ENCODE data around the gene TMEM273.

Gene TMEM273

DNA sequence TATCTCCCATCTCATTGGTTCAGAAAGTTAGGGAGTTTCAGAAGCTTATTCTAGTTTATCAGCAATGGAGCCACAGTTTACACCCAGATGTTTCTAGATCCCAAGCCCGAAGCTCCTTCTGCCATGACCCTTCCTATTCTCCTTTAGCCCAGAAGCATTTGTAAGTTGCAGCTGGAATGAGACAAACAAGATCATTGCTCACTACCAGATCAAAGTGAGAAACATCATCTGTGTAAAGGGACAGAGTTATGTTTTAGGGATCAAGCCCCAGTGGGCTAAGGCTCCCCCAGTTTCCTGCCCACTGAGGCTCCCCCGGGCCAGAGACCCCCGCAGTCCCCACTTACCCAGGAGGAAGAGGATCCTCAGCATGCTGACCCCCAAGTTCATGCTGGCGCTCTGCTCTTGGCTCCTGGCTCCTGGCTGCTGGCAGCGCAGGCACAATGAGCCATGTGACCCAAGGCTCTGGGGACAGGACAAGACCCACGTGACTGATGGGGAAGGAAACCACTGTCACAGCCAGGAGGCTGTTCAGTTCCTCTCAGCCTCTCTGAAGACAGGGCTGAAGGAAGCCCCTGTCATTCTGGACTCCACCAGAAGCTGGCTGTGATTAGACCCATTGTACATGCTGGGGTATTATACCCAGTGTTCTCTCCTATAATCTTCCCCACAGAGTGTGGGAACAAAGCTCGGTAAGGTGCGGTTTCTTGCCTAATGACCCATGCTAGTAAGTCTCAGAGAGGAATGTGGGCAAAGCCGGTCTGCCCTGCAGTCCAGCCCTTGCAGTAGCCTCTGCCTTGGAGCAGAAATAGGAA is at the start of gene TMEM273:
TSS of gene TMEM273 (minus strand) at position 442 of the 812 bp plus-strand sequence. CDS start at position 387, 55 bp downstream.
- DNase-seq (ENCODE audit: low spot score) = no peak

DNA sequence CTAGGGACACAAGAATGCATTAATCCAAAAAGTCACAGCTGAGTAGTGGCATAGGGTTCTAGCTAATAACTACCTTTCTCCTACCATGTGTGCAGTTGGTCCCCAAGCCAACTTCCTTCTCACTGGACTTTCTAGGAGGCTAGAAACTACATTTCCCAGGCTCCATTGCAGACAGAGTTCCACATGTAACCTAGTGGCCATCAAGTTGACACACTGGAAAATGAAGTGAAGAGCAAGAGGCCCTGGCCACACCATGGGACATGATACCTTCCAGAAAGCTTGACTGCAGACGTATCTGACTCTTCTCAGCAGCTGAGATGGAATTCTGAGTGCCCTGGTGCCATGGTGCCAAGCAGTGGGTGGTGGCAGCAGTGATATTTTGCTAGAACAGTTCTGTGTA is 49.8 kb upstream of the TMEM273 start:
- no peak for DNase-seq (ENCODE audit: low spot score)

GRCh38 chr10:49235392-49235791 is 47.2 kb upstream of the TMEM273 start:
- no peak for DNase-seq (ENCODE audit: low spot score)

- DNase-seq (ENCODE audit: low spot score) = no peak
Observed at GRCh38 chr10:49231086-49231820, 43.1 kb upstream of the TMEM273 start.

- no peak for DNase-seq (ENCODE audit: low spot score)
Observed at GRCh38 chr10:49230004-49230403, 41.8 kb upstream of the TMEM273 start.

DNA sequence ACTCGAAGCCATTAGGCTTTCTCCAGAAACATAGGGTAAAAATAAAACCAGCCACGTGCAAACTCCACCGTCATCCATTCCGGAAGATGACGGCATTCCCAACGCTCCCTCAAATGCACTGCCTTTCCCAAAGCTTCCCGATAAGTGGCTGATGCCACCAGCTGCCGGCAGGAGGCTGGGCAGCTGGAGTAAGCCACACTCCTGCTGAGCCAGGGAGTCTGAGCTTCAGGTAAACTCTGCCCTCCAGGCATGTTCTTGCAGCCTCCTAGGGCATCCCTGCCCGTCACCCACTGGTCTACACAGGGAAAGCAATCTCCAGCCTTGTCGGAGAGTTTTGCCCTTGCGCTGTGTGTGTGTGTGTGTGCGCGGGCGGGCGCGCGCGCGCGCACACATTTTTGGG is 40.5 kb upstream of the TMEM273 start:
- DNase-seq (ENCODE audit: low spot score) = no peak

- no peak for DNase-seq (ENCODE audit: low spot score)
Observed at GRCh38 chr10:49227406-49227805, 39.2 kb upstream of the TMEM273 start.

DNA sequence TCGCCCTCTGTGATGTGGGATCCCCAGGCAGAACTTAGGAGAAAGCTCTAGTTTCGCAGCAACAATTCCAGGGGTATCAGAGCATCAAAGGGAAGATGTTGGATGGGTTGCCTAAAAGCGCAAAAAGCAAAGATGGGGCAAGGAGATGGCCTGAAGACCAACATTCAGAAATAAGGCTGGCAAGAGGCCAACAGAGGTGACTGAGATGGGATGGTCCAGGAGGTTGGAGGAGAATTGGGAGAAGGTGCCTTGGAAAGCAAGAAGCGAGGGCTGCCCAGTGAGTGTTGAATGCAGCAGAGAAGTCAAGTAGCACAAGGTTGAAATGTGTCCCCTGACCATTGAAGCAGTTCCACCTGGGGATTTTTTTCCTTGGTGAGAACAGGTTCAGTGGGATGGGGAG is 38.4 kb upstream of the TMEM273 start:
- DNase-seq (ENCODE audit: low spot score) = no peak

- DNase-seq (ENCODE audit: low spot score) = no peak
Observed at GRCh38 chr10:49225218-49225876, 37.2 kb upstream of the TMEM273 start.

DNA sequence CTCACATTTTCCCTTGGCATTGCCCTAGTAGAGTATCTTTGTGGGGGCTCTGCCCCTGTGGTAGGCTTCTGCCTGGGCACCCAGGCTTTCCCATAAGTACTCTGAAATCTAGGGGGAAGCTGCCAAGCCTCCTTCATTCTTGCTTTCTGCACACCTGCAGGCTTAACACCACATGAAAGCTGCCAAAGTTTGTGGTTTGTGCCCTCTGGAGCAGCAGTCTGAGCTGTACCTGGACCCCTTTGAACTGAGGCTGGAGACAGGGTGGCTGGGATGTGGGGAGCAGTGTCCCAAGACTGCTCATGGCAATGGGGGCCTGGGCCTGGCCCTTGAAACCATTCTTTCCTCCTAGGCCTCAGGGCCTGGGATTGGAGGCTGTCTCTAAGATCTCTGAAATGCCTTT is 35.0 kb upstream of the TMEM273 start:
- DNase-seq (ENCODE audit: low spot score) = no peak

DNA sequence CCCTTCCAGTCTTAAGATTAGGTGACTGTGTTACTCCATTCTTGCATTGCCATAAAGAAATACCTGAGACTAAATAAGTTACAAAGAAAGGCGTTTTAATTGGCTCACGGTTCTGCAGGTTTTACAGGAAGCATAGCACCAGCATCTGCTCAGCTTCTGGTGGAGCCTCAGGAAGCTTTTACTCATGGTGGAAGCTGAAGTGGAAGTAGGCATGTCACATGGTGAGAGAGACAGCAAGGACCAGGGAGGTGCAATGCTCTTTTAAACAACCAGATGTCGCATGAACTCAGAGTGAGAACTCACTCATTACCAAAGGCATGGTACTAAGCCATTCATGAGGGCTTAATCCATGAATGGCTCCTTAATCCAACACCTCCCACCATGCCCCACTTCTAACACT is 34.0 kb upstream of the TMEM273 start:
- DNase-seq (ENCODE audit: low spot score) = no peak

DNA sequence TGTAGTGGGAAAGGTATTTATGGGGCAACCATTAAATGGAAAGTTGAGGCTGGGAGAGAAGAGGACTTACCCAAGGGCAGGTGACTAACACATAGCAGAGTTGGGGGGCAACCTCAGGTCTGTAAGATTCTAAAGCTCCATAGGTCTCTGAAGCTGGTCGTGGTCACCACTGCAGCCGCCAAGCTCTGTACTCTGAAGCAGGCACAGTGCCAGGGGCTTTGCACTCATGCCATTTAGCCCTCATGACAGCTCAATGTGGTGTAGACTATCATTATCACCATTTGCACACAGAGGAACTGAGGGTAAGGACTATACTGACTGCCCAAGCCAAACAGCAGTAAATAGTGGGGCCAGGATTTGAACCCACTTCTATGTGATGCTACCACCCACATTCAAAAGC is 32.5 kb upstream of the TMEM273 start:
- DNase-seq (ENCODE audit: low spot score) = no peak

- DNase-seq (ENCODE audit: low spot score) = peak; percentile 50
Observed at GRCh38 chr10:49220031-49220430, 31.8 kb upstream of the TMEM273 start.

DNA sequence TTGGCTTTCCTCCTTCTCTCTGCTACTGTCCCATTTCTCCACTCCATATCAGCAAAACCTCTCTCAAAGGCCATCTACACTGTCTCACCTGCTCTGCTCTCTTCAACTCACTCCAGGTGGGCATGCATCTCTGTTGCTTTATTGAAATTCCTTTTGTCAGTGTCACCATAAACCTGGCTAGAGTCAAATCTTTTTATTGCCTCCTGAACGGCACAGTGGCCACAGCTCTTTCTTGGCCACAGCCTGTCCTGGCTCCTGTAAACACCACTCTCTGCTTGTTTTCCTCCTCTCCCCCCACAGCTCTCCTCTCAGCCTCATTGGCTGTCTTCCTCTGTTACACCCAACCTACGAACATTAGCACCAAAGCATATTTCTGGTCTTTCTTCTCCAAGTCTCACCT is 31.1 kb upstream of the TMEM273 start:
- DNase-seq (ENCODE audit: low spot score) = no peak

- DNase-seq (ENCODE audit: low spot score) = no peak
Observed at GRCh38 chr10:49218480-49218879, 30.3 kb upstream of the TMEM273 start.

GRCh38 chr10:49217645-49218044 is 29.5 kb upstream of the TMEM273 start:
- DNase-seq (ENCODE audit: low spot score) = no peak

- no peak for DNase-seq (ENCODE audit: low spot score)
Observed at GRCh38 chr10:49213211-49213610, 25.0 kb upstream of the TMEM273 start.

GRCh38 chr10:49212783-49213182 is 24.6 kb upstream of the TMEM273 start:
- no peak for DNase-seq (ENCODE audit: low spot score)

GRCh38 chr10:49212076-49212475 is 23.9 kb upstream of the TMEM273 start:
- no peak for DNase-seq (ENCODE audit: low spot score)

DNA sequence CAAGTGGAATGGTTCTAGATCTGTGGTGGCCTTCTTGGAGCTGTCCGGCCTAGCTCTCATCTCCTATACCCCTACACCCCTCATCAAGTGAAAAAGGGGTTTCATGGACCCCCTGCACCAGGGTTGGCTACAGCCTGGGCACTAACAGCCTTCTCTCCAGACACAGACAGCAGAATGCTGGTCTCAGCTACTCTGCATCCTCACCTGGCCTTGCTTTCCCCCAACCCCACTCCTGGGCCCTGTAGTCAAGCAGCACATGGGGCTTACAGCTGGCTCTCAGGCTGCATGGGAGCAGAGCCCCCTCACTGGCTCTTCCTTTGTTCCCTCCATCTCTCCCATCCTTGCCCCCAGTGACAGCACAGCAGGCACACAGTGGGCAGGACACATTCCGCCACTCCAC is 20.8 kb upstream of the TMEM273 start:
- no peak for DNase-seq (ENCODE audit: low spot score)

GRCh38 chr10:49207936-49208487 is 19.8 kb upstream of the TMEM273 start:
- no peak for DNase-seq (ENCODE audit: low spot score)

GRCh38 chr10:49207113-49207512 is 18.9 kb upstream of the TMEM273 start:
- no peak for DNase-seq (ENCODE audit: low spot score)

DNA sequence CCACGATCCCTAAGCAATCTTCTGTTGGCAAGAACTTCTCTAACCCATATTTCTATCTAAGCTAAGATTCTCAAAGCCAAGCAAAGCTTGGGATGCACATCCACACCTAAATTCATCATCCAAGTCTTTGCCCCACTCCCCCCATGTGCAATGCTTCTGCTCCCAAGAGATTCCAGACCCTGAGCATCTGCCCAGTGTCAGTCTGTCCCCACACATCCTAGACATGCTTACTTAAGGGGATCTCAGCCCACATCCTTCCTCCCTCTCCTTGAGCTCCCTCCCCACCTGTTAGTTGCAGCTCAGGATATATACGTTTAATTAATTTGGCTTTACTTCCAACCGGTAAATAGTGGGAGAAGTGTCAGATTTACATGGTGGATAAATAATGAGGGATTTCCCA is 17.0 kb upstream of the TMEM273 start:
- DNase-seq (ENCODE audit: low spot score) = no peak

All from AG20443 (cell line).